GM12878 (cell line): Measurements from ENCODE around the gene TCOF1. TPM values are rescaled to one million over a fixed set of nuclear protein-coding genes. Genes with fewer than 3 reads are reported as not detected.

Source experiments
- ATAC-seq: fragments of 200-7000 bp; cut with Tn5 transposase; 3 replicates; pipeline ENCODE4 v1.9.1; 2020; ENCODE audit warnings: mild to moderate bottlenecking, moderate library complexity
- BruUV-seq: library from RNA; stranded (reverse); fragments of 400-500 nt; replicated peaks from 2 replicates; lab custom pipeline; 2021; lab: Mats Ljungman, UMichigan
- CTCF ChIA-PET: fragments of 300-600 bp; sonication (Branson Sonifier 250); formaldehyde crosslinking; extraction: SDS; loops from one replicate; lab custom pipeline; 2021; ENCODE audit warnings: inconsistent platforms; lab: Yijun Ruan, JAX
- POLR2A ChIA-PET: fragments of 350-600 bp; formaldehyde crosslinking; extraction: SDS; loops from one replicate; lab custom pipeline; 2021; ENCODE audit warnings: inconsistent platforms; lab: Charles Lee
- RAD21 ChIA-PET: fragments of 300-600 bp; sonication (Branson Sonifier 250); formaldehyde crosslinking; loops from one replicate; lab custom pipeline; 2023; ENCODE audit warnings: antibody characterized with exemption; ENCODE audit not compliant: unreplicated experiment; lab: Charles Lee
- SMC1A ChIA-PET: fragments of 300-600 bp; sonication (Branson Sonifier 250); formaldehyde crosslinking; loops from one replicate; lab custom pipeline; 2023; ENCODE audit not compliant: unreplicated experiment, uncharacterized antibody; lab: Charles Lee
- DNase-seq: peaks from one replicate; pipeline ENCODE4 v3.0.0-alpha.2; 2011; ENCODE audit warnings: low read depth, low spot score
- FAIRE-seq: peaks from 3 replicates; lab custom pipeline; 2011; peaks lifted over from hg19 to GRCh38; lab: Jason Lieb, UNC
- H2AFZ ChIP-seq: 2 replicates; pipeline ENCODE4 v1.6.0; 2011; ENCODE audit warnings: low read depth, low read length, control low read depth; ENCODE audit not compliant: control insufficient read depth
- H3K27ac ChIP-seq: 2 replicates; pipeline ENCODE4 v1.5.1; 2011; ENCODE audit warnings: control low read depth; ENCODE audit not compliant: control insufficient read depth, insufficient read depth
- H3K27me3 ChIP-seq, 2 experiments: replicated peaks in 1 of 2; 2 replicates each; pipeline versions ENCODE4 v1.6.0 to v1.6.1; 2011; ENCODE audit warnings: low read length in 1 of 2; ENCODE audit not compliant: control insufficient read depth in 2 of 2, insufficient read depth in 2 of 2
- H3K36me3 ChIP-seq, 2 experiments: 2 replicates each; pipeline ENCODE4 v1.5.1; 2011; ENCODE audit warnings: low read length in 1 of 2; ENCODE audit not compliant: control insufficient read depth in 2 of 2, insufficient read depth in 2 of 2
- H3K4me1 ChIP-seq: 2 replicates; pipeline ENCODE4 v1.6.1; 2011; ENCODE audit warnings: mild to moderate bottlenecking, low read length, moderate library complexity, mixed read lengths; ENCODE audit not compliant: control insufficient read depth, insufficient read depth
- H3K4me2 ChIP-seq: 2 replicates; pipeline ENCODE4 v1.6.0; 2011; ENCODE audit warnings: control low read depth; ENCODE audit not compliant: control insufficient read depth, insufficient read depth
- H3K4me3 ChIP-seq: fragments of 200-600 bp; sonication (generic); 2 replicates; pipeline ENCODE4 v1.5.1; 2016
- H3K79me2 ChIP-seq: 2 replicates; pipeline ENCODE4 v1.6.0; 2011; ENCODE audit warnings: low read length; ENCODE audit not compliant: control insufficient read depth, insufficient read depth
- H3K9ac ChIP-seq: 2 replicates; pipeline ENCODE4 v1.8.0; 2011; ENCODE audit warnings: low read length, control low read depth, mixed read lengths; ENCODE audit not compliant: control insufficient read depth, insufficient read depth
- H3K9me3 ChIP-seq: replicated peaks from 3 replicates; pipeline ENCODE4 v1.5.1; 2011; ENCODE audit warnings: mild to moderate bottlenecking, low read length; ENCODE audit not compliant: control insufficient read depth, insufficient read depth
- H4K20me1 ChIP-seq: 2 replicates; pipeline ENCODE4 v1.6.0; 2011; ENCODE audit not compliant: control insufficient read depth, insufficient read depth
- CBX5 ChIP-seq: sonication (generic); IDR thresholded peaks from 2 replicates; pipeline ENCODE4 v1.6.1; 2016; ENCODE audit warnings: low read depth, moderate library complexity, mild to moderate bottlenecking, inconsistent platforms
- ESRRA ChIP-seq: IDR thresholded peaks from 2 replicates; pipeline ENCODE4 v1.6.1; 2012; ENCODE audit warnings: mild to moderate bottlenecking, low read length, improper control_type of control experiment
- HDAC2 ChIP-seq: fragments of 200-600 bp; sonication (generic); IDR thresholded peaks from 2 replicates; pipeline ENCODE4 v1.6.1; 2017
- IKZF2 ChIP-seq, 2 experiments: fragments of 450-650 bp; IDR thresholded peaks; 2 replicates each; pipeline ENCODE4 v1.6.1; 2017; ENCODE audit warnings: mild to moderate bottlenecking in 2 of 2, moderate library complexity in 2 of 2
- KAT2A ChIP-seq: conservative IDR thresholded peaks from 2 replicates; pipeline ENCODE4 v1.6.1; 2011; ENCODE audit warnings: low read depth, low read length; ENCODE audit not compliant: control insufficient read depth
- KDM1A ChIP-seq: fragments of 200-600 bp; sonication (generic); IDR thresholded peaks from 2 replicates; pipeline ENCODE4 v1.6.1; 2016; ENCODE audit warnings: borderline replicate concordance
- KLF5 ChIP-seq: fragments of 450-650 bp; IDR thresholded peaks from 2 replicates; pipeline ENCODE4 v1.6.1; 2014; ENCODE audit warnings: mild to moderate bottlenecking; ENCODE audit not compliant: partially characterized antibody
- LARP7 ChIP-seq: fragments of 450-650 bp; IDR thresholded peaks from 2 replicates; pipeline ENCODE4 v1.6.1; 2017; ENCODE audit warnings: mild to moderate bottlenecking
- MYB ChIP-seq: fragments of 150-350 bp; IDR thresholded peaks from 2 replicates; pipeline ENCODE4 v1.6.1; 2014; ENCODE audit warnings: mild to moderate bottlenecking, low read depth, low read length, borderline replicate concordance
- RELA ChIP-seq: fragments of 450-650 bp; IDR thresholded peaks from 2 replicates; pipeline ENCODE4 v1.8.0; 2014; ENCODE audit warnings: borderline replicate concordance; ENCODE audit not compliant: partially characterized antibody
- SMARCA5 ChIP-seq: fragments of 450-650 bp; IDR thresholded peaks from 2 replicates; pipeline ENCODE4 v1.6.1; 2017; ENCODE audit warnings: mild to moderate bottlenecking
- SREBF1 ChIP-seq: IDR thresholded peaks from 2 replicates; pipeline ENCODE4 v1.6.1; 2012; ENCODE audit warnings: mild to moderate bottlenecking, low read length
- TCF7 ChIP-seq: IDR thresholded peaks from 2 replicates; pipeline ENCODE4 v1.6.1; 2014; ENCODE audit warnings: antibody characterized with exemption, borderline replicate concordance
- ZNF24 ChIP-seq: fragments of 450-650 bp; IDR thresholded peaks from 2 replicates; pipeline ENCODE4 v1.6.1; 2017; ENCODE audit warnings: antibody characterized with exemption, mild to moderate bottlenecking
- ZNF592 ChIP-seq: fragments of 450-650 bp; IDR thresholded peaks from 2 replicates; pipeline ENCODE4 v1.6.1; 2017; ENCODE audit warnings: mild to moderate bottlenecking, moderate library complexity
- ZSCAN29 ChIP-seq: fragments of 450-650 bp; IDR thresholded peaks from 2 replicates; pipeline ENCODE4 v1.6.1; 2017; ENCODE audit warnings: mild to moderate bottlenecking, moderate library complexity
- WGBS: methylation state at CpG from one replicate; pipeline ENCODE4 v1.1.6; 2016; ENCODE audit warnings: low lambda C conversion rate; ENCODE audit not compliant: insufficient replicate concordance, insufficient coverage; ENCODE audit errors: missing lambda C conversion rate; 5-methylcytosine and 5-hydroxymethylcytosine counted together
- in situ Hi-C: fragments of 300-500 bp; cut with MboI; formaldehyde crosslinking; loops from 9 replicates; pipeline ENCODE4 v1.14.3; 2018; ENCODE audit warnings: mixed read lengths
- intact Hi-C: fragments of 100-400 bp; cut with micrococcal nuclease; formaldehyde crosslinking; loops from one replicate; pipeline ENCODE4 v1.14.2; 2022; ENCODE audit not compliant: unreplicated experiment
- polyA plus RNA-seq, 11 experiments: library from polyadenylated mRNA; depleted of rRNA in 4 of 11; unstranded in 6 of 11; stranded (reverse) in 5 of 11; fragments of >200 nt; fragmentation: Nextera tagmentation in 4 of 11; fragmentation: Illumina TruSeq in 1 of 11; extraction: Ambion mirVana in 4 of 11; extraction: Trizol in 1 of 11; gene quantifications; 1 replicate in 1 of 11; 2 replicates in 10 of 11; pipeline versions ENCODE4 v1.2.1 to v1.2.3, GENCODE V29; 2011 to 2016; ENCODE audit warnings: inconsistent platforms in 2 of 11, missing spikeins in 2 of 11, low read depth in 1 of 11
- total RNA-seq, 4 experiments: library from RNA; depleted of rRNA in 3 of 4; stranded (reverse); fragments of >200 nt in 3 of 4; fragmentation: Illumina TruSeq in 1 of 4; extraction: Trizol in 1 of 4; gene quantifications; 2 replicates each; pipeline versions ENCODE4 v1.2.1 to v1.2.3, GENCODE V29; 2013 to 2021

Gene TCOF1
- total and polyA plus RNA-seq, 10 of the 15 experiments (the other 5 are each of a cell fraction or from before 2014, with no cell fraction given): 8.7 to 83.9 (median 38.9) TPM

GRCh38 chr5:150442699-150443080 is 85.2 kb downstream of the TCOF1 start:
- Histone ChIP-seq H3K9me3 (no peaks in the 10 kb centered on the region), H4K20me1 (no peaks in the 10 kb centered on the region; the same call in 1 of the 2 replicates), H3K27me3 (no peaks in the 10 kb centered on the region), H3K4me3 (no peak overlapping the region), H3K4me1 (peaks cover 2% of the 10 kb centered on the region; the same call in 1 of the 2 replicates), H3K36me3 (peaks cover 28 to 40% of the 10 kb centered on the region in 2 experiments), H3K4me2 (no peak overlapping the region), H3K79me2 (peaks cover 22% of the 10 kb centered on the region), H2AFZ (no peak overlapping the region), H3K27ac (no peak overlapping the region), H3K9ac (no peak overlapping the region)
- no TSS peak for BruUV-seq
- TF ChIP-seq ZSCAN29: no peak
- TF ChIP-seq ZNF592: no peak
- TF ChIP-seq CBX5: no peak
- TF ChIP-seq IKZF2 (IDR thresholded peaks at IDR 0.05): no peak
- no peak for TF ChIP-seq HDAC2
- no peak for TF ChIP-seq KDM1A
- no peak for TF ChIP-seq RELA
- TF ChIP-seq MYB: no peak
- TF ChIP-seq SREBF1: no peak
- no peak for TF ChIP-seq SMARCA5
- TF ChIP-seq LARP7: no peak
- no peak for TF ChIP-seq KAT2A
- TF ChIP-seq ESRRA: no peak
- no peak for TF ChIP-seq KLF5
- no peak for TF ChIP-seq ZNF24
- TF ChIP-seq TCF7: no peak
- in situ Hi-C loops: no loop called here
- intact Hi-C loops: no loop called here
- POLR2A ChIA-PET: interaction anchor here (0.6 kb wide), 1 partner anchor 78 kb away, joined by 4 read pairs; no protein-coding TSS in a partner anchor
- SMC1A ChIA-PET: no interaction called here
- RAD21 ChIA-PET: interaction anchor here (1.3 kb wide), 1 partner anchor 44 kb away, joined by 3 read pairs; no protein-coding TSS in a partner anchor
- no peak for ATAC-seq
- CTCF ChIA-PET: interaction anchor here (1.0 to 1.5 kb wide), 4 partner anchors 17 to 117 kb away, joined by 3 to 6 read pairs (median 3); no protein-coding TSS in a partner anchor
- WGBS: 65% methylated on average over 5 of the region's 6 CpGs
- no peak for FAIRE-seq
- no peak for DNase-seq
